ENCODE data around the gene SLC2A6.

The SLC2A6 gene

DNA sequence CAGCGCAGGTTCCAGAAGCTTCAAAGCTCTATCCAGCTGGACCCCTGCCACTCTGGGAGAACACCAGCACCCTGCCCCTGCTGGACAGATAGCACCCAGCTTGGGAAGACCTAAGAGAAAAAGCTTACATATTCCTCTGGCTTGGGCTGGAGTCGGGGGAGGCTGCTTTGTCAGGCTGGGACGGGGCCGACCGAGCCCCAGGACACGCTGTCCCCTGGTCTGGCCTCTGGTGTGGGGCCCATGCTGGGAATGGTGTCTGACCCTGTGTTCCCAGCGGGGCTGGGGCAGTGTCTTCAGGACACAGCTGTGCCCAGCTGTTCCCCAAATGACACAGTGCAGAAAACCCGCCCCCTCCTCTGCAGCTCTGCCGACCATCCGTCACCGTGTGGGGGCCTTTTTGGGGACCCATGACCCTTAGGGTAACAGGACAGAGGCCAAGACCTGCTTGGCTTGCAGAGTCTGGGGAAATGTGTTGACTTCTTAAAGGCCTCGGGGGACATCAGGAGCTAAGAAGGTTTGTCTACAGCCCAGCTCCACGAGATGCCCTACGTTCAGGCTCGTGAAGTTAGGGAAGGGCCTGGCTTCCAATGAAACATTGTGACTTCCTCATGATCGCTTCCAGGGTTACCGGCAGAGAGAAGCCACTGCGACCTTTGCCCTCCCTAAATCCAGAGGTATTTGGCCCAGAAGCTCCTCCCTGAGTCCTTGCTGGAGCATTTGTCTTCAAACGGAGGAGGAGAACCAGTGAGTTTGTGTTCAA is 20.4 kb upstream of the SLC2A6 start:
- ChIA-PET CTCF (interaction anchor here (0.6 to 1.6 kb wide), 5 partner anchors 13 to 502 kb away, joined by 3 to 6 read pairs (median 4); no protein-coding TSS in a partner anchor), POLR2A (ENCODE audit: low non-redundant PET) (no interaction called here)
- no peak for TF ChIP-seq CTCF (conservative IDR thresholded peaks at IDR 0.05; ENCODE audit: low read depth)
- DNase-seq (ENCODE audit: low spot score) = no peak
- H3K27ac ChIP-seq = no peak overlapping the region

DNA sequence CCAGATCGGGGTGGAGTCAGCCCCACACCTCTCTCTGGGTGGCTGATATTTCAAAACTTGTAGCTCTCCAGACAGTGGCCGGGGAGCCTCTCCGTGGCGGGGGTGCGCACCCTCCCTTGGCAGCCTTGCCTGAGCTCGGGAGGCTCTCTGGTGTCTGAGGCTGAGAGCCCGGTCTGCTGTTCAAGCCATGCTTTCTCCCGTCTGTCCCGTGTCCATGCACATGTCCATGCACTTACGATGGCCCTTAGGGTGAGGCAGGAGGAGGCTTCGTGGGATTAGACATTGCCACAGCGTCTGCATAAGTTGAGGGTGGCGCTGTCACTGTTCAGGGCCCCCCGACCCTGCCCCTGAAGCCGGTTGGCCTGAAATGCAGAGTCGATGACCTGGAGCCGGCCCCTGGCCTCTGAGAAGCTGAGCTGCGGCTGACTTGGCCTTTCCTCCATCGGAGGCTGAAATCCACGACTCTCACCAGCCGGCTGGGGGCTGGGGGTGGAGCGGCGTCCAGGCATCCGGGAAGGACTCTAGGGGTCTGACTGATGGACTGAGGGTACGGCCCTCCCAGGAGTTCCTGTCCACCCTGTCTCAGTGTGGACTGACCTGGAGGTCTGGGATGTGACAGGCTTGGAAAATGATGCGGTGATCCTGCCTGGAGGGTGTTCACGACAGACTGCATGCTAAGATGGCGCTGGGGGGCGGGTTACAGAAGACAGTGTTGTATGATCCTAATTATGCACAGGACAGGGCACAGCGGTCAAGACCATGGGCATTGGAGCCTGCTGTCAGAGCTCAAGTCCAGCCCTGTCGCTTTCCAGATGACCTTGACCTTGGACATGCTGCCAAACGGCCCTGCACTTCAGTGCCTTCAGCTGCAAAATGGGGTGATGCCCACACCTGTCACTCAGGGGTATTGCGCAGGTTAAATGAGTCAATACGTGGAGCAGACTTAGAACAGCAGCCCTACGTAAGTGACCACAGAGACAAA is 18.3 kb upstream of the SLC2A6 start:
- CTCF ChIA-PET = interaction anchor here (0.6 to 1.2 kb wide), 4 partner anchors 11 to 311 kb away, joined by 3 to 5 read pairs (median 4); no protein-coding TSS in a partner anchor
- POLR2A ChIA-PET (ENCODE audit: low non-redundant PET) = no interaction called here
- no peak overlapping the region for H3K27ac ChIP-seq
- DNase-seq (ENCODE audit: low spot score) = no peak
- no peak for TF ChIP-seq CTCF (conservative IDR thresholded peaks at IDR 0.05; ENCODE audit: low read depth)

DNA sequence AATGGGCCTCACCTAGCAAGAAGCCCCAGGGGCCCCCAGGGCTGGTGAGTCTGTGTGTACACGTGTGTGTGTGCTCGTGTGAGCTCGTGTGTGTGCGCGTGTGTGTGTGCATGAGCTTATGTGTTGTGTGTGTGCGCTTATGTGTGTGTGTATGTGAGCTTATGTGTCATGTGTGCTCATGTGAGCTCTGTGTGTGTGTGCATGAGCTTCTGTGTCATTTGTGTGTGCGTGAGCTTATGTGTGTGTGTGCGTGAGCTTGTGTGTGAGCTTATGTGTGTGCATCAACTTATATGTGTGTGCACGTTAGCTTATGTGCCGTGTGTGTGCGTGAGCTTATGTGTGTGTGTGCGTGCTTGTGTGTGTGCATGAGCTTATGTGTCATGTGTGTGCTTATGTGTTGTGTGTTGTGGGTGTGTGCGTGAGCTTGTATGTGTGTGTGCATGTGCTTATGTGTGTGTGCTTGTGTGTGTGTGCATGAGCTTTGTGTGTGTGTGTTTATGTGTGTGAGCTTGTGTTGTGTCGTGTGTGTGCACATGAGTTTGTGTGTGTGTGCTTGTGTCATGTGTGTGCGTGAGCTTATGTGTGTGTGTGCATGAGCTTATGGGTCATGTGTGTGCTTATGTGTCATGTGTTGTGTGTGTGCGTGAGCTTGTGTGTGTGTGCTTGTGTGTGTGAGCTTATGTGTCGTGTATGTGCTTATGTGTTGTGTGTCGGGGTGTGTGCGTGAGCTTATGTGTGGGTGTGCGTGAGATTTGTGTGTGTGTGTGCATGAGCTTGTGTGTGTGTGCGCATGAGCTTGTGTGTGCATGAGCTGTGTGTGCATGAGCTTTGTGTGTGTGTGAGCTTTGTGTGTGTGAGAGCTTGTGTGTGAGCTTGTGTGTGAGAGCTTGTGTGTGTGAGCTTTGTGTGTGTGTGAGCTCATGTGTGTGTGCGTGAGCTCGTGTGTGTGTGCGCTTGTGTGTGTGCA is 16.7 kb upstream of the SLC2A6 start:
- no peak for TF ChIP-seq CTCF (conservative IDR thresholded peaks at IDR 0.05; ENCODE audit: low read depth)
- DNase-seq (ENCODE audit: low spot score) = no peak
- CTCF ChIA-PET = interaction anchor here (0.6 to 0.8 kb wide), 6 partner anchors 9 to 1139 kb away, joined by 3 to 5 read pairs (median 3); no protein-coding TSS in a partner anchor
- POLR2A ChIA-PET (ENCODE audit: low non-redundant PET) = no interaction called here
- no peak overlapping the region for H3K27ac ChIP-seq

GRCh38 chr9:133494636-133495326 is 15.9 kb upstream of the SLC2A6 start:
- TF ChIP-seq CTCF (conservative IDR thresholded peaks at IDR 0.05; ENCODE audit: low read depth) = no peak
- ChIA-PET CTCF (interaction anchor here (0.5 kb wide), 1 partner anchor 1010 kb away, joined by 3 read pairs; no protein-coding TSS in a partner anchor), POLR2A (ENCODE audit: low non-redundant PET) (no interaction called here)
- DNase-seq (ENCODE audit: low spot score) = no peak
- no peak overlapping the region for H3K27ac ChIP-seq

DNA sequence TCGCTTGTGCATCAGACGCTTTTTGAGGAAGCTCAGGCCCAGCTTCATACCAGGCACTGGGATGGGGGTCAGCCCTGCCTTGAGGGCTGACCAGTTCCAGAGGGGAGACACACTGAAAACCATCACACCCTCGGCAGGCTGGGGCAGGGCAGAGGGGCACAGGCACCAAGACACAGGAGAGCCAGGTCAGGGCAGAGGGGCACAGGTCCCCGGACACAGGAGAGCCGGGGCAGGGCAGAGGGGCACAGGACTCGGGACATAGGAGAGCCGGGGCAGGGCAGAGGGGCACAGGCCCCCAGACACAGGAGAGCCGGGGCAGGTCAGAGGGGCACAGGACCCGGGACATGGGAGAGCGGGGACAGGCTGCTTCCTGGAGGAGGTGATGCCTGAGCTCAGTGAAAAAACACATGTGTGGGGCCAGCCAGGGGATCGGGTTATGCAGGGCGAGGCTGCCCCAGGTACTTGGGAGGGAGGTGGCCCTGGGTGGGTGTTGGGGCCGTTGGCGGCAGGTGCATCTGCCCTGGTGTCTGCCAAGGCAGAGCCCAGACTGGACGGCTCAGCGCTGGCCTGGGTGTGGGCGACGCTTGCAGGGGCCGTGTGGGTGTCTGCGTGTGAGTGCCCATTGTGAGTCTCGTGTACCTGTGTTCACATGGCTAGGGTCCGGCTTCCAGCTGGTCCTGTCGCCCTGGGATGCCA is 15.1 kb upstream of the SLC2A6 start:
- H3K27ac ChIP-seq = peak overlapping the region; percentile 92; the same call in 1 of the 2 replicates
- no peak for DNase-seq (ENCODE audit: low spot score)
- TF ChIP-seq CTCF (conservative IDR thresholded peaks at IDR 0.05; ENCODE audit: low read depth) = no peak
- POLR2A ChIA-PET (ENCODE audit: low non-redundant PET) = no interaction called here
- CTCF ChIA-PET = interaction anchor here (0.7 to 1.0 kb wide), 2 partner anchors 12 to 30 kb away, joined by 3 read pairs; no protein-coding TSS in a partner anchor

All from RWPE1 (cell line).